ENCODE results near the gene CYBA.
A peak's percentile ranks its signal among the peaks of the same experiment; 100 is the strongest.
"Not testable (repeated sequence)": the region's sequence is repeated elsewhere in the genome, so short reads cannot be mapped to it uniquely, and the experiment has no call there.

CYBA gene

DNA sequence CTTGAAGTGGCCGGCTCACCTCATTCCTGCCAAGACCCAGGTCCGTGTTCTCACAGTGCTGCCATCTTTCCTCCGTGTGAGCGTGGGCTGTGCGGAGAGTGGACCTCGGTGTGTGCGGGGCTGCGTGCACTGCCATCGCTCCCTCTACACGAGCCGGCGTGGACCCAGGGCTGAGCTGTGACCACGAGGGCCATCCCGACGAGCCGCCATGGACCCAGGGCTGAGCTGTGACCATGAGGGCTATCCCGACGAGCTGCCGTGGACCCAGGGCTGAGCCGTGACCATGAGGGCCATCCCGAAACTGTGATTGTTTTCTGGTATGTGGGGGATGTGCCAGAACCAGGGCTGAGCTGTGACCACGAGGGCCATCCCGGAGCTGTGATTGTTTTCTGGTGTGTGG, 21.0 kb upstream of the CYBA start:
- Histone ChIP-seq H3K9ac (ENCODE audit: low read length) (no peak overlapping the region), H3K4me1 (ENCODE audit: insufficient read depth, low read length) (no peaks in the 10 kb centered on the region), H3K4me3 (ENCODE audit: low read depth in 1 of 2, low read length in 2 of 2) (no peak overlapping the region), H3K9me3 (ENCODE audit: low read length) (no peaks in the 10 kb centered on the region), H3K27me3 (ENCODE audit: control insufficient read depth in 1 of 2, insufficient read depth in 2 of 2, low read length in 2 of 2) (no peaks in the 10 kb centered on the region), H3K36me3 (ENCODE audit: insufficient read depth, low read length) (no peaks in the 10 kb centered on the region), H3K27ac (ENCODE audit: low read depth, low read length) (no peak overlapping the region)

- Histone ChIP-seq H3K27me3 (ENCODE audit: control insufficient read depth in 1 of 2, insufficient read depth in 2 of 2, low read length in 2 of 2) (no peaks in the 10 kb centered on the region), H3K4me1 (ENCODE audit: insufficient read depth, low read length) (no peaks in the 10 kb centered on the region), H3K9ac (ENCODE audit: low read length) (no peak overlapping the region), H3K36me3 (ENCODE audit: insufficient read depth, low read length) (no peaks in the 10 kb centered on the region), H3K27ac (ENCODE audit: low read depth, low read length) (no peak overlapping the region), H3K9me3 (ENCODE audit: low read length) (no peaks in the 10 kb centered on the region), H3K4me3 (ENCODE audit: low read depth in 1 of 2, low read length in 2 of 2) (no peak overlapping the region)
Measured at GRCh38 chr16:88669980-88670379, 19.1 kb upstream of the CYBA start.

DNA sequence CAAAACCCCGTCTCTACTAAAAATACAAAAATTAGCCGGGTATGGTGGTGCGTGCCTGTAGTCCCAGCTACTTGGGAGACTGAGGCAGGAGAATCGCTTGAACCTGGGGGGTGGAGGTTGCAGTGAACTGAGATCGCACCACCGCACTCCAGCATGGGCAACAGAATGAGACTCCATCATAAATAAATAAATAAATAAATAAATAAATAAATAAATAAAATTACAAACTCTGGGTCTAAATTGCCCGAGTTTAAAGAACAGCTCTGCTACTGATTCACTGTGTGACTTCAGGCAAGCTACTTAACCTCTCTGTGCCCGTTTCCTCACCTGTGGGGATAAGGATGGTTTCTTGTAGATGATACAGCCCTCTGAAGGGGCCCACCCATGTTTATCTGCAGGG, 18.6 kb upstream of the CYBA start:
- not testable (repeated sequence) for H3K27me3 ChIP-seq (ENCODE audit: control insufficient read depth in 1 of 2, insufficient read depth in 2 of 2, low read length in 2 of 2)

GRCh38 chr16:88667461-88667860, 16.6 kb upstream of the CYBA start:
- no peak overlapping the region for H3K4me3 ChIP-seq (ENCODE audit: low read depth in 1 of 2, low read length in 2 of 2)
- H3K4me1 ChIP-seq (ENCODE audit: insufficient read depth, low read length): no peaks in the 10 kb centered on the region
- H3K36me3 ChIP-seq (ENCODE audit: insufficient read depth, low read length): no peaks in the 10 kb centered on the region
- no peaks in the 10 kb centered on the region for H3K9me3 ChIP-seq (ENCODE audit: low read length)
- H3K27me3 ChIP-seq (ENCODE audit: control insufficient read depth in 1 of 2, insufficient read depth in 2 of 2, low read length in 2 of 2): no peaks in the 10 kb centered on the region
- H3K9ac ChIP-seq (ENCODE audit: low read length): no peak overlapping the region
- no peak overlapping the region for H3K27ac ChIP-seq (ENCODE audit: low read depth, low read length)

More for the DNA sequence above, 18.6 kb upstream of the CYBA start:
- H3K4me3 ChIP-seq (ENCODE audit: low read depth in 1 of 2, low read length in 2 of 2); H3K36me3 ChIP-seq (ENCODE audit: insufficient read depth, low read length); H3K4me1 ChIP-seq (ENCODE audit: insufficient read depth, low read length); H3K9me3 ChIP-seq (ENCODE audit: low read length); H3K27ac ChIP-seq (ENCODE audit: low read depth, low read length); H3K9ac ChIP-seq (ENCODE audit: low read length): not testable (repeated sequence)

GRCh38 chr16:88665570-88665969, 14.7 kb upstream of the CYBA start:
- no peaks in the 10 kb centered on the region for H3K9me3 ChIP-seq (ENCODE audit: low read length)
- no peak overlapping the region for H3K27ac ChIP-seq (ENCODE audit: low read depth, low read length)
- H3K27me3 ChIP-seq (ENCODE audit: control insufficient read depth in 1 of 2, insufficient read depth in 2 of 2, low read length in 2 of 2): no peaks in the 10 kb centered on the region

GRCh38 chr16:88665148-88665547, 14.3 kb upstream of the CYBA start:
- H3K4me3 ChIP-seq (ENCODE audit: low read depth in 1 of 2, low read length in 2 of 2): no peak overlapping the region
- no peak overlapping the region for H3K27ac ChIP-seq (ENCODE audit: low read depth, low read length)
- H3K36me3 ChIP-seq (ENCODE audit: insufficient read depth, low read length): no peaks in the 10 kb centered on the region

More at GRCh38 chr16:88665570-88665969, 14.7 kb upstream of the CYBA start:
- Histone ChIP-seq H3K9ac (ENCODE audit: low read length) (no peak overlapping the region), H3K4me1 (ENCODE audit: insufficient read depth, low read length) (peaks cover 4% of the 10 kb centered on the region), H3K4me3 (ENCODE audit: low read depth in 1 of 2, low read length in 2 of 2) (no peak overlapping the region), H3K36me3 (ENCODE audit: insufficient read depth, low read length) (no peaks in the 10 kb centered on the region)

GRCh38 chr16:88662843-88663606, 12.2 kb upstream of the CYBA start, which contains the start of gene MVD:
TSS of gene MVD (minus strand) at chr16:88663091. CDS start at chr16:88663080, 11 bp downstream.
- peaks cover 4% of the 10 kb centered on the region for H3K4me1 ChIP-seq (ENCODE audit: insufficient read depth, low read length)
- peak within 1 kb of the TSS; percentile 37 for H3K9ac ChIP-seq (ENCODE audit: low read length)
- no peaks in the 10 kb centered on the region for H3K27me3 ChIP-seq (ENCODE audit: control insufficient read depth in 1 of 2, insufficient read depth in 2 of 2, low read length in 2 of 2)
- peak within 1 kb of the TSS; percentile 68 for H3K27ac ChIP-seq (ENCODE audit: low read depth, low read length)
- peak within 1 kb of the TSS; percentile 80 for H3K4me3 ChIP-seq (ENCODE audit: low read depth in 1 of 2, low read length in 2 of 2)
- no peaks in the 10 kb centered on the region for H3K9me3 ChIP-seq (ENCODE audit: low read length)
- no peaks in the 10 kb centered on the region for H3K36me3 ChIP-seq (ENCODE audit: insufficient read depth, low read length)

More at GRCh38 chr16:88665148-88665547, 14.3 kb upstream of the CYBA start:
- Histone ChIP-seq H3K27me3 (ENCODE audit: control insufficient read depth in 1 of 2, insufficient read depth in 2 of 2, low read length in 2 of 2) (no peaks in the 10 kb centered on the region), H3K9me3 (ENCODE audit: low read length) (no peaks in the 10 kb centered on the region), H3K4me1 (ENCODE audit: insufficient read depth, low read length) (peaks cover 4% of the 10 kb centered on the region), H3K9ac (ENCODE audit: low read length) (no peak overlapping the region)

DNA sequence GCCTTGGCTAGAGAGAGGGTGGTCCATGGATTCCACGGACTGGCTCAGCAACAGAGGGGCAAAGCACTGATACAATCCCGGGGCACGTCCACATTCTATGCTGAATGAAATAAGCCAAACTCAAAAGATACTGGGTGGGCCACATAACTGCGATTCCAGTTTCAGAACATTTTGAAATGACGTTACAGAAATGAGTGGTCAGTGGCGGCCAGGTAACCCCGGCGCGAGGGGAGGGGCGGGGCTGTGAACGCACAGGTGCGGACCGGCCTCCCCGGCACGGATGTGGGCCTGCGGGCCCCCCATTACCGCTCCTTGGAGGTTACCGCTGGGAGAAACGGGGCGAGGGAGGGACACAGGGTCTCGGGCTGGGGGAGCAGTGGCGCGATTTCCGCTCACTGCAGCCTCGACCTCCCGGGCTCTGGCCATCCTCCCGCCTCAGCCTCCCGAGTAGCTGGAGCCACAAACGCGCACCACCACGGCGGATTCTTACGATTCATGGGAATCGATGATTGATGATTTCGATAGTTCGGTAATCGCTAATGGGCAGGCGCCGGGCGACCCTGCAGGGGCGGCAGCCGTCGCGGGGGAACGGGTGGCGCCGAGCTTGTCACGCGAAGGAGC, 11.5 kb upstream of the CYBA start:
- no peaks in the 10 kb centered on the region for H3K27me3 ChIP-seq (ENCODE audit: control insufficient read depth in 1 of 2, insufficient read depth in 2 of 2, low read length in 2 of 2)
- no peaks in the 10 kb centered on the region for H3K36me3 ChIP-seq (ENCODE audit: insufficient read depth, low read length)
- H3K4me1 ChIP-seq (ENCODE audit: insufficient read depth, low read length): peaks cover 4% of the 10 kb centered on the region
- peak overlapping the region; percentile 37 for H3K9ac ChIP-seq (ENCODE audit: low read length)
- peak overlapping the region; percentile 53 for H3K27ac ChIP-seq (ENCODE audit: low read depth, low read length)
- H3K9me3 ChIP-seq (ENCODE audit: low read length): no peaks in the 10 kb centered on the region
- H3K4me3 ChIP-seq (ENCODE audit: low read depth in 1 of 2, low read length in 2 of 2): peak overlapping the region; percentile 80

DNA sequence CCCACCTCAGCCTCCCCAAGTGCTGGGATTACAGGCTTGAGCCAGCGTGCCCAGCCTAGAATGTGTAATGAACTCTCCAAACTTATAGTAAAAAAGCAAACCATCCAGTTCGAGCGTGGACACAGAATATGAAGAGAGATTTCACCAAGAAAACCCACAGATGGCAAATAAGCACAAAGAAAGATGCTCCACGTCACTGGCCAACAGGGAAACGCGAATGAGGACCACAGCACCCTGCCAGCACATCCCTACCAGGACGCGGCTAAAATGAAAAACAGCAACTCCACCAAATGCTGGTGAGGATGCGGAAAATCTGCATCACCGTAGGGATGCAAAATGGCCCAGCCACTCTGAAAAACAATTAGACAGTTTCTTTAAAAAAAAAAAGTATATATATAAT, 10.6 kb upstream of the CYBA start:
- Histone ChIP-seq H3K9ac (ENCODE audit: low read length) (no peak overlapping the region), H3K27me3 (ENCODE audit: control insufficient read depth in 1 of 2, insufficient read depth in 2 of 2, low read length in 2 of 2) (no peaks in the 10 kb centered on the region), H3K4me1 (ENCODE audit: insufficient read depth, low read length) (peaks cover 4% of the 10 kb centered on the region), H3K36me3 (ENCODE audit: insufficient read depth, low read length) (no peaks in the 10 kb centered on the region), H3K9me3 (ENCODE audit: low read length) (no peaks in the 10 kb centered on the region), H3K4me3 (ENCODE audit: low read depth in 1 of 2, low read length in 2 of 2) (no peak overlapping the region), H3K27ac (ENCODE audit: low read depth, low read length) (no peak overlapping the region)

DNA sequence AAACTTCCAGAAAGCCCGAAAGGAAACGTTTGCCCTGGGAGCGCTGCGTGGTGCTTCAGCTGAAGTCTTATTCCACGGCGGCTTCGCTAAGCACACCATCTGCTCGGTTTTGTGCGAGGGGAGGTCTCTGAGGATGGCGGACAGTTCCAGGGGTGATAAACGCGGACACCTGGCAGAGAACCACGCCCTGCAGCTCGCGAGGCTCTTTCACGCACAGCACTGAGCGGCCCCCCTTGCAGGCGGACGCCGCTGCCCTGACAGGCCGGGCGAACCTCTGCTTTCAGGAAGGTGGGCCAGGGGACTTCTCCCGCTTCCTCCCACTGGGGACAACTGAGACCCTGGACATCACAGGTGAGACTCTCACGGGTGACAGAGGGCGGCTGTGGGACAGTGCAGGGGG, 8.3 kb upstream of the CYBA start:
- peaks cover 9% of the 10 kb centered on the region for H3K36me3 ChIP-seq (ENCODE audit: insufficient read depth, low read length)
- H3K27me3 ChIP-seq (ENCODE audit: control insufficient read depth in 1 of 2, insufficient read depth in 2 of 2, low read length in 2 of 2): no peaks in the 10 kb centered on the region
- H3K9me3 ChIP-seq (ENCODE audit: low read length): no peaks in the 10 kb centered on the region
- H3K27ac ChIP-seq (ENCODE audit: low read depth, low read length): no peak overlapping the region
- peaks cover 4% of the 10 kb centered on the region for H3K4me1 ChIP-seq (ENCODE audit: insufficient read depth, low read length)
- no peak overlapping the region for H3K9ac ChIP-seq (ENCODE audit: low read length)
- H3K4me3 ChIP-seq (ENCODE audit: low read depth in 1 of 2, low read length in 2 of 2): no peak overlapping the region

DNA sequence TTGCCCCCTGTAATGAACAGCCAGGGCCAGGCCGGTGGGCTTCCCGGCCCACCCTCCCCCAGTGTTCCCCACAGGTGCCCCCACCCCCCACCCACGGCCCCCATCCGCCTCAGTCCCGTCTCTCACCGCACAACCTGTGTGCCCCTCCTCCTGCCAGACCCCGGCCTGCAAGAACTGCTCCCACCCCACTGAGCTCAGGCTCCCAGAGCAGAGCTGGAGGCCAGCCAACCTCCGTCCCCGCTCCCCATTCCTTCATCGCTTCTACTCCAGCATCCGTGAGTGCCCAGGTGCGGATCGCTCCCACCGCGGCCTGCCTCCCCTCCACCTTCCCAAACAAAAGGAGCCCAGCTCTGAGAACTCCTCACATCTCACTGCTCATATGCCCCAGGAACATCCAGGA, 7.9 kb upstream of the CYBA start:
- Histone ChIP-seq H3K9ac (ENCODE audit: low read length) (no peak overlapping the region), H3K27ac (ENCODE audit: low read depth, low read length) (no peak overlapping the region), H3K36me3 (ENCODE audit: insufficient read depth, low read length) (peaks cover 9% of the 10 kb centered on the region), H3K9me3 (ENCODE audit: low read length) (no peaks in the 10 kb centered on the region), H3K27me3 (ENCODE audit: control insufficient read depth in 1 of 2, insufficient read depth in 2 of 2, low read length in 2 of 2) (no peaks in the 10 kb centered on the region), H3K4me1 (ENCODE audit: insufficient read depth, low read length) (peaks cover 4% of the 10 kb centered on the region), H3K4me3 (ENCODE audit: low read depth in 1 of 2, low read length in 2 of 2) (no peak overlapping the region)

GRCh38 chr16:88657371-88657770, 6.5 kb upstream of the CYBA start:
- Histone ChIP-seq H3K27me3 (ENCODE audit: control insufficient read depth in 1 of 2, insufficient read depth in 2 of 2, low read length in 2 of 2) (no peaks in the 10 kb centered on the region), H3K27ac (ENCODE audit: low read depth, low read length) (no peak overlapping the region), H3K9ac (ENCODE audit: low read length) (no peak overlapping the region), H3K4me3 (ENCODE audit: low read depth in 1 of 2, low read length in 2 of 2) (no peak overlapping the region), H3K4me1 (ENCODE audit: insufficient read depth, low read length) (peaks cover 4% of the 10 kb centered on the region), H3K9me3 (ENCODE audit: low read length) (no peaks in the 10 kb centered on the region), H3K36me3 (ENCODE audit: insufficient read depth, low read length) (peaks cover 9% of the 10 kb centered on the region)
